NK-92 treated with Interleukin-12 subunit alpha and Interleukin-12 subunit beta, amount 100 ng/mL, for 24 hours (cell line): ENCODE measurements around the gene AFDN.

Source experiments
- DNase-seq: peaks from one replicate; lab custom pipeline; 2025; lab: John Stamatoyannopoulos, UW

The AFDN gene

GRCh38 chr6:167843023-167843422 is 16.3 kb downstream of the AFDN start:
- DNase-seq = no peak

- DNase-seq = no peak
These were observed 19.1 kb downstream of the AFDN start for GRCh38 chr6:167845856-167846255.

- no peak for DNase-seq
These were observed 20.4 kb downstream of the AFDN start for GRCh38 chr6:167846997-167847606.

- DNase-seq = no peak
These were observed 21.2 kb downstream of the AFDN start for GRCh38 chr6:167847936-167848335.

- no peak for DNase-seq
These were observed 22.1 kb downstream of the AFDN start for GRCh38 chr6:167848783-167849182.

- DNase-seq = no peak
These were observed 23.2 kb downstream of the AFDN start for GRCh38 chr6:167849846-167850459.

- no peak for DNase-seq
These were observed 24.1 kb downstream of the AFDN start for GRCh38 chr6:167850782-167851181.

GRCh38 chr6:167851370-167851952 is 24.8 kb downstream of the AFDN start:
- DNase-seq = no peak

GRCh38 chr6:167855825-167856425 is 29.2 kb downstream of the AFDN start:
- no peak for DNase-seq

GRCh38 chr6:167856474-167856873 is 29.8 kb downstream of the AFDN start:
- DNase-seq = no peak

- no peak for DNase-seq
These were observed 30.4 kb downstream of the AFDN start for GRCh38 chr6:167856999-167857660.

GRCh38 chr6:167858086-167858591 is 31.4 kb downstream of the AFDN start:
- DNase-seq = no peak

- no peak for DNase-seq
These were observed 32.3 kb downstream of the AFDN start for GRCh38 chr6:167858842-167859664.

- no peak for DNase-seq
These were observed 34.0 kb downstream of the AFDN start for GRCh38 chr6:167860550-167861226.

- no peak for DNase-seq
These were observed 34.7 kb downstream of the AFDN start for GRCh38 chr6:167861424-167861823.

GRCh38 chr6:167863897-167864296 is 37.2 kb downstream of the AFDN start:
- no peak for DNase-seq

GRCh38 chr6:167866642-167867041 is 39.9 kb downstream of the AFDN start:
- DNase-seq = no peak

- DNase-seq = no peak
These were observed 43.6 kb downstream of the AFDN start for GRCh38 chr6:167870321-167870720.

GRCh38 chr6:167872538-167873210 is 46.0 kb downstream of the AFDN start:
- no peak for DNase-seq

- DNase-seq = no peak
These were observed 51.5 kb downstream of the AFDN start for GRCh38 chr6:167877994-167878779.
